ENCODE measurements around the gene LCA5. TPM values are rescaled to one million over a fixed set of nuclear protein-coding genes. Genes with fewer than 3 reads are reported as not detected.

The LCA5 gene
- total RNA-seq, 4 donors from 2014 or later: 5.7 to 9.0 (median 5.9) TPM

DNA sequence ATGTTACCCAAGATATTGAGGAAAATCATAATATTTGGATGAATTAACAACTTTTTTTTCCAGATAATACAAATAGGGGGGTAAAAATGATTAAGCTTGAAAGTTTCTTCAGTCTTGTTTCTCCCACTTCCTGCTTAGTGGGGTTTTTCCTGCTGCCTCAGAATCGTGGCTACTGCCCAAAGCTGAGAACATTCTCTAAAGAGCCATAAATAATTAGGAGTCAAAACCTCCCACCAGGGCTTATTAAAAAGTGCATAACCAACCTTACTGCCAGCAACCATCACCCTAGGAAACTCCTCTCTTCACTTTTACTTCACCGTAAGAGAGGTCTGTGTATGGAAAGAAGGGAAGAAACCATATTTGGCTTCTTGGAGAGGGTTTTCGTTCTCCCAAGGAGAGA lies 9.0 kb upstream of the LCA5 start:
- TF ChIP-seq, protein P1, sequence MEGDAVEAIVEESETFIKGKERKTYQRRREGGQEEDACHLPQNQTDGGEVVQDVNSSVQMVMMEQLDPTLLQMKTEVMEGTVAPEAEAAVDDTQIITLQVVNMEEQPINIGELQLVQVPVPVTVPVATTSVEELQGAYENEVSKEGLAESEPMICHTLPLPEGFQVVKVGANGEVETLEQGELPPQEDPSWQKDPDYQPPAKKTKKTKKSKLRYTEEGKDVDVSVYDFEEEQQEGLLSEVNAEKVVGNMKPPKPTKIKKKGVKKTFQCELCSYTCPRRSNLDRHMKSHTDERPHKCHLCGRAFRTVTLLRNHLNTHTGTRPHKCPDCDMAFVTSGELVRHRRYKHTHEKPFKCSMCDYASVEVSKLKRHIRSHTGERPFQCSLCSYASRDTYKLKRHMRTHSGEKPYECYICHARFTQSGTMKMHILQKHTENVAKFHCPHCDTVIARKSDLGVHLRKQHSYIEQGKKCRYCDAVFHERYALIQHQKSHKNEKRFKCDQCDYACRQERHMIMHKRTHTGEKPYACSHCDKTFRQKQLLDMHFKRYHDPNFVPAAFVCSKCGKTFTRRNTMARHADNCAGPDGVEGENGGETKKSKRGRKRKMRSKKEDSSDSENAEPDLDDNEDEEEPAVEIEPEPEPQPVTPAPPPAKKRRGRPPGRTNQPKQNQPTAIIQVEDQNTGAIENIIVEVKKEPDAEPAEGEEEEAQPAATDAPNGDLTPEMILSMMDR (IDR thresholded peaks at IDR 0.05; ENCODE audit: low read depth): no peak

DNA sequence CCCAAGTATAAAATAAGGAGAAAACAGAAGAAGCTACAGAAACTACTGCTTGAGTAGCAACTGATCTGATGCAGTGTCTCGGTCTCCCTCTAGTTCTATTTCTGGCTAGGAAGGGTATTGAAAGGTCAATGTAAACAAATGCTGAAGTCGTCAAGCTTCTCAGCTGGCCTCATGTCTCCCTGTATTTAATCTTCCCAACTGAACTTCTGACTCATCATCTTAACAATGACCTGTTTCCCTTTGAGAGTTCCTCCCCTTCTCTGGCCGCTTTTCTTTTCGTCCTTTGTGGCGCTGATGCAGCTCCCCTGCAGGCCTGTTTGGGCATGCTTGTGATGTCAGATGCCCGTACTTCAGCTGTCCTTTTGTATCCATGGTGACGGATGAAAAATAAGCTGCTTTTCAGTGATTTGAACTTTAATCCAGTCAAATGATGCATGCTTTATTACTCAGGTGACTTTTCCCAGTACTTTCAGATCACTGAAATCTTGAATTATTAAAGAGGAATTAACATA lies 7.8 kb upstream of the LCA5 start:
- TF ChIP-seq, protein P1 (IDR thresholded peaks at IDR 0.05; ENCODE audit: low read depth): no peak

DNA sequence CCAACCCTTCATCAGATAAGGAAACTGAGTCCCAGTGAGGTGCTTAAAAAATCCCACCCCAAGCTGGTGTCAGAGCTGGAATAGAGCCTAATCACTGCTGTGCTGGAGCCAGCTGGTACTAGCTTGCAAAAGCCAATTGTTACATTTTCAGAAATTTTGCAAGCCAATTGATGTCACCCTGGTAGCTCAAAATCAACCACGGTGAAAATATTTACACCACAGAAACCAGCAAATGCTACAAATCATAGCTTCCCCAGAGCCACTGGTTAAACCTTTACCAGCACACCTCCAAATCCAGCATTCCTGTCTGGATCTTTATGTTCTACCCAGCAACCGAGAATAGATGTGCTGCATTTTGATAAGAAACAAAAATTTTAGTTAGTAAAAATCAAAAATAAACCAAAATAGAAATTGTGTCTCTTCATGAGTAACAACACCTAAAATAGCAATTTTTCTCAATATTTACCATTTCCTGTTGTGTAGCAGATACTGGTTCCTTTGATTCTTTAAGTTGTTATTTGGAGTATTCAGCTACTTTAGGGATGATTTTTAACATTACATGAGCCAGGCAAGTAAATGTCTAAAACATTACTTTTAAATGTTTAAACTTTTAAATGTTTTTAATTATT lies 7.2 kb upstream of the LCA5 start:
- TF ChIP-seq, protein P1 (IDR thresholded peaks at IDR 0.05; ENCODE audit: low read depth): no peak

DNA sequence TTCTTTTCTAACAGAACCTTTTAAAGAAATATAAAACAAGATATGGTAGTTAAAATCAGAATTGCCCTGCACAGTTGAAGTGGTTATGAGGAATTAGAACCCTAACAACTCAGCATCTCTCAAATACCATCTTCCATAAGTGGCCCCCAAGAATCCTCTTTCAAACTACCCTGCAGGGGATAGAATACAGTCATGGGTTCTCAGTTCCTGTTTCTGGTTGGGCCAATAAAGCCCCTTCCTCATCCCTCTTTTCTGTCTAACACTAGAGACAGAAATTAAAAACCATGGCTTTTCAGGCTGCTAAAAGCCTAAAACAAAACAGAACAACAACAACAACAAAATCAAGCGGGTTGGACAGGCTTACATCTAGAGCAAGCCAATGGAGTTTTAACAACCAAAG lies 6.7 kb upstream of the LCA5 start:
- TF ChIP-seq, protein P1 (IDR thresholded peaks at IDR 0.05; ENCODE audit: low read depth): no peak

DNA sequence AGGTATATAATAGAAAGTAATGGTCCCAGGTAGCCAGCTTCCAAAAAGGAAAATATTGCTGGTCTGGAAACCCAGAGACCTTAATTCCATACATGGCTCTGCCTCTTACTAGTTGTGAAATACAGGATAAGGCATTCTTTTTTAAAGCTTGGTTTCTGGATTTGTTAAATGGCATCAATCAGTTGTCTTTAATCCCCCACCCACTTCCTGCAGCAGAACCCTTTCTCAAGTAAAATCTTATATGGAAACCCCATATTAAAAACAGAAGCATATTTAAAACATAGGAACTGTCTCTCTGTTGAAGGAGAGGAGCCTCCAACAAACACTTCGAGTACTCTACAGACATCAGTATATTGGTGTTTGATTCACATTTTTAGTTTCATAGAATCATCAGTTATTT lies 6.2 kb upstream of the LCA5 start:
- TF ChIP-seq, protein P1 (IDR thresholded peaks at IDR 0.05; ENCODE audit: low read depth): no peak

DNA sequence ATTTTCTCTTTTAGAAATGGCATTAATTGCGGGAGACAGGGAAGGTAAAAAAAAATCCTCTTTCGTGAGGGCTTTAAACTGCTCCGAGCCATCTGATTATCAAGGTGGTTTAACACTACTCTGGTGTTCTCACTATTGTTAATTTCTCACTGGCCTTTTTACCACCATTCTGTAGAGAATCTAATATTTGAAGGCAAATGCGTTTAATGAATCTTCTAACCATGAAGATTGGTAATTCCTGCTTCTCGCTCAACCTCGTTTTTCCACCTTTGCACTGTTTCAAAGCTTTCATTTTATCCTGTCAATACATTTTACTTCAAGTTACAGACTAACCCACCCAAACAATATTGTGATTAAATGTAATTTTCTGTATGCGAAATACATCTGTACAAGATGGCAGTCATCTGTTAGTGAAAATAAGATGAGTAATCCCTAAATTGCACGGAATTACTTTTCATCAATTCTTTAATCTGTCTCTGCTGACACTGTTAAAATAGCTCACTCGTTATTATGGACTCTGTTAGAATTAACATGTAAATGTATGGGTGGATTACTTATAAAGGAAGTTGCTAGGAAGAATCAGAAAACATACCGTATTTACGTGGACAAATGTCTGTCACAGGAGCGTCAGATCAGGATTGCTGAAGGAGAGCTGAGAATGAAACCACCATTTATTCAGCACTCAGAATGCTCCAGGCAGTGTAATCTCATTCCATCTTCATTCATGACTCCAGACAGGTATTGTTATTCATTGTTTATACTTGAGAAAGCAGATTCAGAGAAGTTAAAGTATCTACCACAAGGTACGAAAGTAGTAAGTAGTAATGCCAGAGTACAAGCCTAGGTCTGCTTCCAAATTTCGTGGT lies 1.1 kb upstream of the LCA5 start:
- TF ChIP-seq, protein P1 (IDR thresholded peaks at IDR 0.05; ENCODE audit: low read depth): no peak

DNA sequence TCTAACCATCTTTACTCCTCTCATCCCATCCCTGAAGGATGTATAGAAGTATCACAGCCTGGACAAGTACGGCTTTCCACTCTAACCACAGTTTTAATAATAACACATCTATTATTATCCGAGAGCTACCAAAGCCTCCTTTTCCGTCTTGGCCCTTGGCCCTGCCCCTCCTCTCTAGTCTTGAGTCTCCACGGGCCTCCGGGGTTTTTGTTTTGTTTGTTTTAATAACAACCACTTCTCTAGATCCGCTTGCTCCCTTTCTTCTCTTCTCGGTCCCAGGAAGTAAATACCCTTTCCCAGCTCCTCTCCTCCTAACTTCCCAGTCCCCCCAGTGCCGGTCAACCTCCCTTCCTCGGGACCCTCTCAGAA lies 661 bp downstream of the LCA5 start:
- TF ChIP-seq, protein P1 (IDR thresholded peaks at IDR 0.05; ENCODE audit: low read depth): no peak
